GM11168 (cell line): ENCODE data around the gene HEXD.
"Not testable (repeated sequence)": the region's sequence is repeated elsewhere in the genome, so short reads cannot be mapped to it uniquely, and the experiment has no call there.

Experiments
- in situ Hi-C: fragments of 300-500 bp; cut with MboI; formaldehyde crosslinking; loops from one replicate; pipeline ENCODE4 v1.12.0; 2022; ENCODE audit warnings: low sequenced_read_pairs; ENCODE audit not compliant: unreplicated experiment

Gene HEXD

DNA sequence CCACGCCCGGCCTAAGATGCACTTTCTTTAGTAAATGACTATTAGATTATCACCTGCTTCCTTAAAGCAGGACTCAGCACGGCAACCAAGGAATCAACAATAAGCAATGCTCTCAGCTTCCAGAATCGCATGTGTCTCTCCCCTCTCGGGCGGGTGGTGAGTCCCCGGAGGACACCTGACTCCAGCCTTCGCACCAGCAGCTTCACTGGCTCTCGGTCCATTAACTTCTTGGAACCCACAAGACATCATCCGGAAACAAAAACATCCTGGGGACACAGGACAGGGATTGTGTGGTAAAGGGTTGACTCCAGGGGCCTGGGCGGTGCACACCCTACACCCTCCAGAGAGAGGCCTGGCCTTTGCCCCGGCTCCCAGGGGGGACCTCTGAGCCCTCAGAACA lies 23.9 kb upstream of the HEXD start:
- in situ Hi-C loops: no loop called here

- in situ Hi-C loops: no loop called here
Measured at GRCh38 chr17:82396601-82397435, 21.3 kb upstream of the HEXD start.

DNA sequence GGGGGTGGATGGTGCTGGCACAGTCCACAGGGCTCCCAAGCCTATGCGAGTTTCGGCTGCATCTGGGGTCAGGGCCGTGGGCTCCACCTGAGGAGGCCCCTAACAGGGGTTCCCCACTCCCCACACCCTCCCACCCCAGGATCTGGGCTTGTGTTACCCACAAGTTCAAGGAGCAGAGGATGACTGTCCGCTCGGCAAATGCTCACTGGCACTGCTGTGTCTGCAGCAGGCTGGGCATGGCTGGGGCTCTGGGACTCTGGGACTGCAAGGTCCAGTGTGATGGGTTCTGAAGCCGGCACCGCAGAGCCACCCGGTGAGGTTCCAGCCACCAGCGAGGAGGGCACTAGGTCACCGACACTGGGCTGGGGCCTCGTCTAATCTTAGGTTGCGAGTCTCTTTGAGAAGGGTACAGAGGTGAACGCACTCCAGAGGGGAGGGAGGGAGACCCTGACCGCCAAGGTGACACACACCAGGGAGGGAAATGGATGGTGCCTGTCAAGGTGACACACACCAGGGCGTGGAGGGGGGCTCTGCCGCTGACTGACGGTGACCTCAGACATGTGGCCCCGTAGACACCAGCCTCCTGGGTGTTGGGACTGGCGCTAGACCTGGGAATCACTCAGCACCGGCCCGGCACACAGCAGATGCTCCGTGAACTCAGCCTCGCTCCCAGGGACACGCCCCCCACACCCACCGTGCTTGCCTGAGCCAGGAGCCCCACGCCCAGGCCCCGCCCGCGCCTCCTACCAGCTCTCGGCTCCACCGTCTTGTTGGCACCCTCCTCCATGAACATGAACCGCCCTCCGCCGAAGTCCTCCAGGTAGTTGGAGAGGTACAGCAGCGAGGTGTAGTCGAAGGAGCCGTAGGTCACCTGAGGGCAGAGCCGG lies 20.5 kb upstream of the HEXD start:
- in situ Hi-C loops: no loop called here

DNA sequence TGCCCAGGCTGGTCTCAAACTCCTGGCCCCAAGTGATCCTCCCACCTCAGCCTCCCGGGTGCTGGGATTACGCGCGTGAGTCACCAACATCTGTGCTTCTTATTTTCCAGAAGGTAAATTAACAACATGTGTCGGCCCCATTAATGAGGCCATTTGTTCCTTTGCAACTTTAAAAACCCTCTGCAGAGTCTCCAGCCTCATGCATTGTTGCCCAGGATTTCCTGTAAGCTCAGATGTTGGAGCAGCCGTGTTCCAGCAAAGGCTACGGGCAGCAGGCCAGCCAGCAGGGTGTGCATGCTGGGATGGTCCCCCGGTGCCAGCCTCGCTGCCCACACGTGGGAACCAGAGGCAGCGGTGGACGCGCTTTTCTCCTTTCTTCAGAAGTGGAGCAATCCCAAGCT lies 19.1 kb upstream of the HEXD start:
- in situ Hi-C loops: no loop called here

- in situ Hi-C loops: no loop called here
Measured at GRCh38 chr17:82399601-82400101, 18.5 kb upstream of the HEXD start.

DNA sequence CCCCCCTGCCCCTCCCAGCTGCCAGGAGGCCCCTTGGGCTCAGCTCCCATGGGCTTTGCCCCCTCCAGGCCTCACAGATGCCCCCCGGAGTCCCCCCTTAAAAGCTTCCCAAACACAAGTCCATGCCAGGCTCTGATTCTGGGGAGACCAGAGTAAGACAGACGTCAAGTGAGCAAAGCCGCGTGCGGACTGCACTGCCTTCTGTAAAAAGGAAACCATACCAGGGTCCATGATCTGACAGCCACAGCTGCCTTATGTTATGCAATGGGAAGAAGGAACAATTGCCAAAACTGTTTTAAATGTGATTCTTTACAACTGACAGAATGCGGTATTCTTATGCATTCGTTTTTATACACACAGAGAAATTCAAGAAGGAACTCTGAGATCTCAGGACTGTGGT lies 17.9 kb upstream of the HEXD start:
- in situ Hi-C loops: no loop called here

DNA sequence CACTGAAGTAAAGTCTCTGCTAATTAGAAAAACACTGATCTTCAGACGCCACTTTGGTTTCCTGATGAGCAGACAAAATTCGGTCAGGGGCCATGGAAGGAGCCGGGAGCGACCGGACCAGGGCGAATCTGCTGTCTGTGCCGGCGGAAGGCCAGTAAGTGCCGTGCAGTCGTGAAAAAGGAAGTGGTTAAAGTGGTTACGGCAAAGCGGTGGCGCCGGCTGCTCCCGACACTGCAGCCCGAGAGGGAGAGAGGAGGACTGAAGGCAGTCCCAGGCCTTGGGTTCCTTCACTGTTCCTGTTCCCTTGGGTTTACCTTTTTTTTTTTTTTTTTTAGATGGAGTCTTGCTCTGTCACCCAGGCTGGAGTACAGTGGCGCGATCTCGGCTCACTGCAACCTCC lies 17.3 kb upstream of the HEXD start:
- in situ Hi-C loops: no loop called here

DNA sequence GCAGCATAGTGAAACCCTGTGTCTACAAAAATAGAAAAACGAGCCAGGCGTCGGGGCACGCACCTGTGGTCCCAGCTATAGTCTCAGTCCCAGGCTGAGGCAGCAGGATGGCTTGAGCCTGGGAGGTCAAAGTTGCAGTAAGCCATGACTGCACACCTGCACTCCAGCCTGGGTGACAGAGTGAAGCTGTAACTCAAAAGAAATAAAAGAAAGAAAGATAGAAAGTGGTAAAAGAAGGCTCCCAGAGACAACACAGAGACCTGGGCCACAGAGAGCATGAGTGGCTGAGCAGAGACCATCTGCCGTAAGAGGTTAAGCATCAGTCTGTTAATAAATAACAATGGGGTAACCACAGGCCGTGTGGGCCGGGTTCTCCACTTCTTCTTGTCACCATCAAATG lies 15.3 kb upstream of the HEXD start:
- in situ Hi-C loops: no loop called here

GRCh38 chr17:82403662-82404660 lies 14.2 kb upstream of the HEXD start:
- in situ Hi-C loops: no loop called here

- in situ Hi-C loops: no loop called here
Measured at GRCh38 chr17:82405051-82405450, 13.1 kb upstream of the HEXD start.

DNA sequence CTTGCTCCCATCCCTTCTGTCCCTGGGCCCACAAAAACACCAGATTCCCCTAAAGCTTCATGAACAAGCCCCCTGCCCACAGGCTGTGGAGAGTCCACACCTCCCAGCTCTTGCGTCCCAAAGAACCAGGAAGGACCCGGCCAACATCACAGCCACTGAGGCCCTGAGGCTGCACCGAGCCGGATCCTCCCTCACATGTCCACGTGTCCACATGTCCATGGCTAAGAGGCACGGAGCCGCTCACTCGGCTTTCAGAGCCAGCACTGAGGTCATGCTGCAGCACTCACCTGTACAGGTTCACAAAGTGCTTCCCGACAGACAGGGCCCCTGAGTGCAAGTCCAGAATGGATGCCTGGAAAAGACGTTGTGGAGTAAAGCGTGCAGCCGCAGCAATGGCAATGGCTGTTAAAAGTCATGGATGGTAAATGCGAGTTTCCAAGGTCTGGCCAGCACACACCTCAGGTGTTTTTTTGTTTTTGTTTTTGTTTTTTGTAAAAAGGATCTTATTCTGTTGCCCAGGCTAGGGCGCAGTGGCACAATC lies 11.9 kb upstream of the HEXD start:
- in situ Hi-C loops: no loop called here

GRCh38 chr17:82407255-82407654 lies 10.9 kb upstream of the HEXD start:
- in situ Hi-C loops: no loop called here

DNA sequence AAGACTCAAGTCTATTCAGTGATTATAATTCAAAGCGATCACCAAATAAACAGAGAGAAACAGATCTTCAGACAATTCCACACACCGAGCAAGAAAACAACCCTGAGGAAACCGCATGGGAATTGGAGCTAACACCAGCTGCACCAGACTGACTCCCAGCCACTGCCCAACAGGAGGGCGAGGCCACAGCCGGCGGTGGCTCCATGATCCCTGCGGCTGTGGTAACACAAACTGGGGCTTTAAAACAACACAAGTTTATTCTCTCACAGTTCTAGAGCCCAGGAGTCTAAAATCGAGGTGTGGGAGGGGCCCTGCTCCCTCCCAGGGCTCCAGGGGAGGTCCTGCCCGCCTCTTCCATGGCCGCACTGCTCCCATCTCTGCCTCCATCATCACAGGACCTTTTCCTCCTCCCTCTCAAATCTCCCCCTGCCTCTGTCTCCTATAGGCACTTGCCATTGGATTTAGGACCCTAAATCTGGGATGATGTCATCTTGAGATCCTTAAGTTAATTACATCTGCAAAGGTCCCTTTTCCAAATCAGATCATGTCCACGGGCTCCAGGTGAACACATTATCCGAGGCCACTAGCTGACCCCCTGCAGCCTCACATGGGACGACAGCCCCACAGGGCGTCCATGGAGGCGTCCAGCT lies 9.7 kb upstream of the HEXD start:
- in situ Hi-C loops: no loop called here

DNA sequence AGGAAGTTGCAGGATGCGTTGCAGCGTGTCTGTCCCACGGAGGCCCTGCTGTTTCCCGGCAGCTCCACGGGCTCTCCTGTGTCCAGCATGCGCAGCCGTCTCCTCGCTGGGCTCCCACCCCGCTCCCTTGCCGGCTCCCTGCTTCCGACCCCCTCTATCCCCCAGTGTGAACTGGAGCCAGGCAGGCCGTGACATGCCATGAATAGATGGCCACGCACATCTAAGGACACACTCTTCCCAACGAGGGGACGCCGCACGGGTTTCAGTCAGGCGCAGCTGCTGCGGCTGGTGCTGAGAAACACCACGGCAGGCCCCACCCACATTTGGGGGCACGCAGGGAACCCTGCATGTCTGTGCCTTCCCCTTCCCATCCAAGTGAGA lies 9.2 kb upstream of the HEXD start:
- in situ Hi-C loops: no loop called here

- in situ Hi-C loops: no loop called here
Measured at GRCh38 chr17:82410014-82410716, 8.0 kb upstream of the HEXD start.

- in situ Hi-C loops: no loop called here
Measured at GRCh38 chr17:82411396-82412053, 6.6 kb upstream of the HEXD start.

DNA sequence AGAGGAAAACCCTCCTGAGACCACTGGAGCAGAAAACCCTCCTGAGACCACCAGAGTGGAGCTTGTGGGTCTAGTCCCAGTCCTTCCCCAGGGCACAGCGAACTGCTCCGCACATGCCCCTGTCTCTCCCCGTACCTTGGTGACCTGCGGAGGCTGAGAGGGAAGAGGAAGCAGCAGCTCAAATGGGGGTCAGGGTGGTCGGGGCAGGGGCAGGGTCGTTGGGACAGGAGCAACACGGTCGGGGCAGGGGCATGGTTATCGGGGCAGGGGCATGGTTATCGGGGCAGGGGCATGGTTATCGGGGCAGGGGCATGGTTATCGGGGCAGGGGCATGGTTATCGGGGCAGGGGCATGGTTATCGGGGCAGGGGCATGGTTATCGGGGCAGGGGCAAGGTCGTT lies 6.1 kb upstream of the HEXD start:
- in situ Hi-C loops: not testable (repeated sequence)
